IMR-90 (cell line): ENCODE data around the gene CMTM1. TPM values are rescaled to one million over a fixed set of nuclear protein-coding genes. Genes with fewer than 3 reads are reported as not detected.

Experiments used
- ATAC-seq: fragments of 200-7000 bp; cut with Tn5 transposase; 2 replicates; pipeline ENCODE4 v1.9.1; 2020; ENCODE audit warnings: low read depth, mild to moderate bottlenecking, moderate library complexity
- BruUV-seq: library from RNA; stranded (reverse); fragments of 400-500 nt; replicated peaks from 2 replicates; lab custom pipeline; 2021; lab: Mats Ljungman, UMichigan
- CTCF ChIA-PET: fragments of 300-600 bp; formaldehyde crosslinking; extraction: SDS; loops from one replicate; lab custom pipeline; 2021; ENCODE audit warnings: antibody characterized with exemption; lab: Yijun Ruan, JAX
- POLR2A ChIA-PET: fragments of 300-600 bp; sonication (Branson Sonifier 250); formaldehyde crosslinking; loops from one replicate; lab custom pipeline; 2022; ENCODE audit warnings: antibody characterized with exemption; ENCODE audit not compliant: unreplicated experiment; lab: Charles Lee
- DNase-seq: peaks from one replicate; pipeline ENCODE4 v3.0.0; 2013
- H2AFZ ChIP-seq: replicated peaks from 2 replicates; pipeline ENCODE3; 2013; ENCODE audit warnings: low read length, mild to moderate bottlenecking; ENCODE audit not compliant: poor library complexity
- H2AK5ac ChIP-seq: 2 replicates; pipeline ENCODE4 v1.6.1; 2013; ENCODE audit warnings: low read depth, low read length, inconsistent platforms
- H2AK9ac ChIP-seq: replicated peaks from 2 replicates; pipeline ENCODE3; 2013; ENCODE audit warnings: mild to moderate bottlenecking, low read depth, low read length, moderate library complexity; ENCODE audit not compliant: poor library complexity
- H2BK120ac ChIP-seq: 2 replicates; pipeline ENCODE4 v1.6.1; 2013; ENCODE audit warnings: low read depth, low read length, inconsistent platforms
- H2BK15ac ChIP-seq: 3 replicates; pipeline ENCODE4 v1.6.1; 2013; ENCODE audit warnings: low read depth, low read length, inconsistent platforms
- H2BK20ac ChIP-seq: 2 replicates; pipeline ENCODE4 v1.6.1; 2013; ENCODE audit warnings: low read depth, mild to moderate bottlenecking, inconsistent platforms, low read length, moderate library complexity
- H2BK5ac ChIP-seq: 2 replicates; pipeline ENCODE4 v1.6.1; 2013; ENCODE audit warnings: mild to moderate bottlenecking, low read depth, low read length, inconsistent platforms; ENCODE audit not compliant: poor library complexity, severe bottlenecking
- H3K14ac ChIP-seq: replicated peaks from 2 replicates; pipeline ENCODE4 v1.6.1; 2013; ENCODE audit warnings: low read depth, low read length, inconsistent platforms
- H3K18ac ChIP-seq: 2 replicates; pipeline ENCODE4 v1.6.1; 2013; ENCODE audit warnings: low read depth, low read length, control low read depth
- H3K23ac ChIP-seq: 2 replicates; pipeline ENCODE4 v1.6.1; 2013; ENCODE audit warnings: low read depth, low read length, inconsistent platforms
- H3K27ac ChIP-seq: 2 replicates; pipeline ENCODE4 v1.5.1; 2013; ENCODE audit warnings: mild to moderate bottlenecking, control low read depth, low read length; ENCODE audit not compliant: insufficient read depth
- H3K27me3 ChIP-seq: 2 replicates; pipeline ENCODE4 v1.6.1; 2013; ENCODE audit warnings: low read length; ENCODE audit not compliant: control insufficient read depth, insufficient read depth
- H3K36me3 ChIP-seq: 2 replicates; pipeline ENCODE4 v1.6.1; 2013; ENCODE audit warnings: low read length, mixed read lengths; ENCODE audit not compliant: control insufficient read depth, insufficient read depth
- H3K4ac ChIP-seq: 2 replicates; pipeline ENCODE4 v1.6.1; 2013; ENCODE audit warnings: low read depth, low read length, inconsistent platforms
- H3K4me1 ChIP-seq: 2 replicates; pipeline ENCODE4 v1.6.1; 2013; ENCODE audit warnings: low read length, mixed read lengths; ENCODE audit not compliant: control insufficient read depth, insufficient read depth
- H3K4me2 ChIP-seq: 2 replicates; pipeline ENCODE4 v1.6.1; 2013; ENCODE audit warnings: low read depth, mild to moderate bottlenecking, control low read depth, low read length, moderate library complexity
- H3K4me3 ChIP-seq: 2 replicates; pipeline ENCODE4 v1.5.1; 2013; ENCODE audit warnings: low read depth, mild to moderate bottlenecking, control low read depth, low read length, moderate library complexity; ENCODE audit not compliant: insufficient read depth
- H3K56ac ChIP-seq: 2 replicates; pipeline ENCODE4 v1.6.1; 2013; ENCODE audit warnings: low read length, inconsistent platforms; ENCODE audit not compliant: insufficient read depth; ENCODE audit errors: extremely low read depth
- H3K79me1 ChIP-seq, 2 experiments: 2 replicates each; pipeline ENCODE4 v1.6.1; 2013; ENCODE audit warnings: low read length in 2 of 2, inconsistent platforms in 1 of 2, low read depth in 1 of 2
- H3K9ac ChIP-seq: 2 replicates; pipeline ENCODE4 v1.6.1; 2013; ENCODE audit warnings: low read depth, low read length, control low read depth
- H3K9me1 ChIP-seq: 2 replicates; pipeline ENCODE4 v1.6.1; 2013; ENCODE audit warnings: low read length, inconsistent platforms; ENCODE audit not compliant: insufficient read depth
- H3K9me3 ChIP-seq: 2 replicates; pipeline ENCODE4 v1.6.1; 2013; ENCODE audit warnings: low read length; ENCODE audit not compliant: control insufficient read depth, insufficient read depth
- H4K20me1 ChIP-seq: 2 replicates; pipeline ENCODE4 v1.6.1; 2013; ENCODE audit warnings: low read length, inconsistent platforms; ENCODE audit not compliant: insufficient read depth
- H4K5ac ChIP-seq: 2 replicates; pipeline ENCODE4 v1.6.1; 2013; ENCODE audit warnings: mild to moderate bottlenecking, low read depth, low read length, control low read depth
- H4K8ac ChIP-seq, 2 experiments: 2 replicates each; pipeline ENCODE4 v1.6.1; 2013; ENCODE audit warnings: low read depth in 2 of 2, low read length in 2 of 2, control low read depth in 1 of 2, inconsistent platforms in 1 of 2
- H4K91ac ChIP-seq: 2 replicates; pipeline ENCODE4 v1.6.1; 2013; ENCODE audit warnings: low read depth, low read length, inconsistent platforms; ENCODE audit not compliant: insufficient read depth
- BHLHE40 ChIP-seq: fragments of 150-350 bp; IDR thresholded peaks from 2 replicates; pipeline ENCODE4 v1.6.1; 2016; ENCODE audit warnings: mild to moderate bottlenecking, low read depth, low read length
- MAFK ChIP-seq: IDR thresholded peaks from 2 replicates; pipeline ENCODE4 v1.6.1; 2012; ENCODE audit warnings: low read depth, low read length, improper control_type of control experiment
- WGBS, 2 experiments: methylation state at CpG; one replicate each; pipeline versions ENCODE4 v1.1.5 to v1.1.7; 2013; ENCODE audit warnings: missing lambda C conversion rate in 2 of 2; ENCODE audit not compliant: insufficient read length in 1 of 2; ENCODE audit errors: extremely low coverage in 2 of 2; 5-methylcytosine and 5-hydroxymethylcytosine counted together
- dilution Hi-C: fragments of 300-500 bp; cut with HindIII; formaldehyde crosslinking; loops from one replicate; pipeline ENCODE4 v1.14.3; 2018; ENCODE audit warnings: low sequenced_read_pairs; ENCODE audit not compliant: unreplicated experiment
- in situ Hi-C: fragments of 300-500 bp; cut with MboI; formaldehyde crosslinking; loops from 3 replicates; pipeline ENCODE4 v1.14.3; 2019; ENCODE audit warnings: low sequenced_read_pairs, inconsistent platforms, mixed read lengths
- intact Hi-C: fragments of 100-400 bp; cut with micrococcal nuclease; formaldehyde crosslinking; loops from 2 replicates; pipeline ENCODE4 v1.10.0; 2022
- polyA plus RNA-seq, 3 experiments: library from polyadenylated mRNA; depleted of rRNA; stranded (reverse); fragments of >200 nt; gene quantifications; 2 replicates each; pipeline ENCODE4 v1.2.3, GENCODE V29; 2012; ENCODE audit warnings: low replicate concordance in 1 of 3
- total RNA-seq: library from RNA; depleted of rRNA; stranded (reverse); fragments of >200 nt; gene quantifications from 2 replicates; pipeline ENCODE4 v1.2.3, GENCODE V29; 2012
- TF ChIP-seq, protein P1 (sequence below): conservative IDR thresholded peaks from 2 replicates; pipeline ENCODE4 v1.5.1; 2012; ENCODE audit warnings: mild to moderate bottlenecking, low read depth, low read length, improper control_type of control experiment

Gene CMTM1
- total and polyA plus RNA-seq, 2 of the 4 experiments (the other 2 are of a cell fraction) = 0.54 to 2.1 TPM

DNA sequence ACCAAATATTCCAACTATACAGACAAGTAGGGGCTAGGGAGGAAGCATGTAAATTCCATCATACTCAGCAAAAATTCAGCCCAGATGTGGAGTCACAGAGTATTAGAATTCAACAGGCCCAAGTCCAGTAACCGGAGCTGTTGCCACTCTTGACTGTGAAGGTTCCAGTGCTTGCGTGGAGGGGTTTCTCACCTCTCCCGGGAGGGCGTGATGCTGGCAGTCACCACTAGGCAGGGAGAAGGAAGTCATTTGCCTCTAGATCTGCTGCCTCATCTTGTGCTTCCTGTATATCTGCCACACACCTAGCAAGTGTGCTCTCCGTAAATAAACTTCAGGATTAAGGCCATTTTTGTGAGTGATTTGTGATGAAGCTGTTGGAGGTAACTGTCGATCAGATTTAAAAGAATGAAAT, 14.9 kb upstream of the CMTM1 start:
- no TSS peak for BruUV-seq
- ATAC-seq (no peak), DNase-seq (peak; percentile 9)
- H3K4me3 ChIP-seq = no peak overlapping the region
- no peak overlapping the region for H2BK20ac ChIP-seq
- H2BK120ac ChIP-seq = peak overlapping the region; percentile 36; the same call in 1 of the 2 replicates
- H3K27ac ChIP-seq = no peak overlapping the region
- no peaks in the 10 kb centered on the region for H4K20me1 ChIP-seq
- 0 out of 2 replicates have a peak overlapping the region, but pooled peaks have one; percentile 13 for H3K14ac ChIP-seq
- H2BK15ac ChIP-seq = peak overlapping the region; percentile 39; the same call in 1 of the 3 replicates
- H3K9ac ChIP-seq = no peak overlapping the region
- H4K5ac ChIP-seq = peak overlapping the region; percentile 82
- in situ Hi-C loops = loop anchor here (5.0 kb wide), 1 partner anchor 51 kb away; the partner anchor contains the start of gene CMTM3
- no peaks in the 10 kb centered on the region for H3K9me3 ChIP-seq
- WGBS, 2 experiments = no CpG with 5 or more reads among the region's 6 CpGs
- peaks cover 16% of the 10 kb centered on the region; the same call in 1 of the 2 replicates for H3K9me1 ChIP-seq
- intact Hi-C loops = no loop called here
- peak overlapping the region; percentile 54 for H2AFZ ChIP-seq
- no peak overlapping the region for H3K4me2 ChIP-seq
- CTCF ChIA-PET = interaction anchor here (0.6 to 1.0 kb wide), 2 partner anchors 22 to 99 kb away, joined by 4 read pairs; no protein-coding TSS in a partner anchor
- H2BK5ac ChIP-seq = no peak overlapping the region
- H2AK5ac ChIP-seq = peak overlapping the region; percentile 90
- no peak overlapping the region for H3K56ac ChIP-seq
- peaks cover 2% of the 10 kb centered on the region; the same call in 1 of the 2 replicates for H3K36me3 ChIP-seq
- H4K8ac ChIP-seq = peak overlapping the region; percentile 98 to 100
- TF ChIP-seq MAFK (peak; percentile 79), BHLHE40 (no peak)
- TF ChIP-seq, protein P1, sequence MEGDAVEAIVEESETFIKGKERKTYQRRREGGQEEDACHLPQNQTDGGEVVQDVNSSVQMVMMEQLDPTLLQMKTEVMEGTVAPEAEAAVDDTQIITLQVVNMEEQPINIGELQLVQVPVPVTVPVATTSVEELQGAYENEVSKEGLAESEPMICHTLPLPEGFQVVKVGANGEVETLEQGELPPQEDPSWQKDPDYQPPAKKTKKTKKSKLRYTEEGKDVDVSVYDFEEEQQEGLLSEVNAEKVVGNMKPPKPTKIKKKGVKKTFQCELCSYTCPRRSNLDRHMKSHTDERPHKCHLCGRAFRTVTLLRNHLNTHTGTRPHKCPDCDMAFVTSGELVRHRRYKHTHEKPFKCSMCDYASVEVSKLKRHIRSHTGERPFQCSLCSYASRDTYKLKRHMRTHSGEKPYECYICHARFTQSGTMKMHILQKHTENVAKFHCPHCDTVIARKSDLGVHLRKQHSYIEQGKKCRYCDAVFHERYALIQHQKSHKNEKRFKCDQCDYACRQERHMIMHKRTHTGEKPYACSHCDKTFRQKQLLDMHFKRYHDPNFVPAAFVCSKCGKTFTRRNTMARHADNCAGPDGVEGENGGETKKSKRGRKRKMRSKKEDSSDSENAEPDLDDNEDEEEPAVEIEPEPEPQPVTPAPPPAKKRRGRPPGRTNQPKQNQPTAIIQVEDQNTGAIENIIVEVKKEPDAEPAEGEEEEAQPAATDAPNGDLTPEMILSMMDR = peak; percentile 12; the same call in 1 of the 2 replicates
- dilution Hi-C loops = no loop called here
- H3K18ac ChIP-seq = no peak overlapping the region
- peak overlapping the region; percentile 32 for H4K91ac ChIP-seq
- H3K79me1 ChIP-seq = peaks cover 54 to 64% of the 10 kb centered on the region in 2 experiments
- H3K27me3 ChIP-seq = no peaks in the 10 kb centered on the region
- peak overlapping the region; percentile 94; the same call in 1 of the 2 replicates for H3K23ac ChIP-seq
- H3K4ac ChIP-seq = peak overlapping the region; percentile 98
- peaks cover 7% of the 10 kb centered on the region for H3K4me1 ChIP-seq
- H2AK9ac ChIP-seq = peak overlapping the region; percentile 95
- POLR2A ChIA-PET = no interaction called here
